ENCODE measurements around the gene ISM1.

The ISM1 gene

DNA sequence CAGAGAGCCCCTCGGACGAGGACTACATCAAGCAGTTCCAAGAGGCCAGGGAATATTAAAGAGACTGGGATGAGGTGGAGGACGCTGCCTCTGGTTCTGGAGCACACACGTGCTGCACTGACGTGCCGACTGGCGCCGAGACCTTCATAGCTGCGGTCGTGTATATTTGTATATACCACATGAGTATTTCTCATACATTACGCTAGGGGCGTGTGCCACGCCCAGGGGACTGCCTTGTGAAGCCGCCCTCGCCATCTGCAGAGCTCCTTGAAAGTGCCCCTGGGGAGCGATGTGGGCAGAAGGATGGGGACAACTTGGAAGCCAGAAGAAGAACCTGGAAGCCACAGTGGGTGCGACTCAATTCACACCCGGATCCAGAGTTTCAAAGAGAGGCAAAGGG is 78.3 kb downstream of the ISM1 start:
- Mint-ChIP-seq H3K9me3 (no peaks in the 10 kb centered on the region), H3K27me3 (ENCODE audit: low read depth) (peaks cover 5% of the 10 kb centered on the region), H3K4me3 (no peak overlapping the region), H3K4me1 (no peaks in the 10 kb centered on the region), H3K36me3 (ENCODE audit: low read depth) (no peaks in the 10 kb centered on the region), H3K27ac (no peak overlapping the region)
- no peak for TF ChIP-seq CTCF (IDR thresholded peaks at IDR 0.05; ENCODE audit: unreplicated experiment in 3 of 3)

- no peaks in the 10 kb centered on the region for H3K4me1 Mint-ChIP-seq
- H3K4me3 Mint-ChIP-seq = no peak overlapping the region
- no peaks in the 10 kb centered on the region for H3K9me3 Mint-ChIP-seq
- no peak overlapping the region for H3K27ac Mint-ChIP-seq
- no peak for TF ChIP-seq CTCF (IDR thresholded peaks at IDR 0.05; ENCODE audit: unreplicated experiment in 3 of 3)
- H3K36me3 Mint-ChIP-seq (ENCODE audit: low read depth) = no peaks in the 10 kb centered on the region
- peaks cover under 1% of the 10 kb centered on the region for H3K27me3 Mint-ChIP-seq (ENCODE audit: low read depth)
Observed at GRCh38 chr20:13301596-13301995, 80.5 kb downstream of the ISM1 start.

GRCh38 chr20:13302647-13303450 is 81.8 kb downstream of the ISM1 start:
- peak; percentile 41 to 55 (median 50) for TF ChIP-seq CTCF (IDR thresholded peaks at IDR 0.05; ENCODE audit: unreplicated experiment in 3 of 3)
- H3K27ac Mint-ChIP-seq = no peak overlapping the region
- no peaks in the 10 kb centered on the region for H3K36me3 Mint-ChIP-seq (ENCODE audit: low read depth)
- no peaks in the 10 kb centered on the region for H3K27me3 Mint-ChIP-seq (ENCODE audit: low read depth)
- H3K9me3 Mint-ChIP-seq = no peaks in the 10 kb centered on the region
- no peaks in the 10 kb centered on the region for H3K4me1 Mint-ChIP-seq
- H3K4me3 Mint-ChIP-seq = no peak overlapping the region

DNA sequence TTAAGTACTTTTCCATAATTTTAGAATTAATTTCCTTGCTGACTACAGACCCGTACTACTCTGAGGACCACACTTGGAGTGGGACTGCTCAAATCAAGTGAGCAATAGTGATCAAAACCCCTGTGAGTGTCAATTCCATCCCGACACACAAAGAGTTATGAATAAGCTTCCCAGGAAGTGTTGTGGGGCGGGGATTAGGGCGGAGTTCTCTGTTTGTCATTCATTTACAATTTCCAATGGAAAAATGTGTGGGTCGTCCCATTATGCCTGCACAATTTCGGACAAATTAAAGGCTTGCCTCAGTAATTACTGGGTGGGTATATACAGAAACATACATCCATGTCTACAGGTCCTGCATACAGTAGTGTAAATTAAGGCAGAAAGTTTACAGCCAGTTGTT is 84.2 kb downstream of the ISM1 start:
- Mint-ChIP-seq H3K9me3 (no peaks in the 10 kb centered on the region), H3K27me3 (ENCODE audit: low read depth) (no peaks in the 10 kb centered on the region)
- TF ChIP-seq CTCF (IDR thresholded peaks at IDR 0.05; ENCODE audit: unreplicated experiment in 3 of 3) = no peak

DNA sequence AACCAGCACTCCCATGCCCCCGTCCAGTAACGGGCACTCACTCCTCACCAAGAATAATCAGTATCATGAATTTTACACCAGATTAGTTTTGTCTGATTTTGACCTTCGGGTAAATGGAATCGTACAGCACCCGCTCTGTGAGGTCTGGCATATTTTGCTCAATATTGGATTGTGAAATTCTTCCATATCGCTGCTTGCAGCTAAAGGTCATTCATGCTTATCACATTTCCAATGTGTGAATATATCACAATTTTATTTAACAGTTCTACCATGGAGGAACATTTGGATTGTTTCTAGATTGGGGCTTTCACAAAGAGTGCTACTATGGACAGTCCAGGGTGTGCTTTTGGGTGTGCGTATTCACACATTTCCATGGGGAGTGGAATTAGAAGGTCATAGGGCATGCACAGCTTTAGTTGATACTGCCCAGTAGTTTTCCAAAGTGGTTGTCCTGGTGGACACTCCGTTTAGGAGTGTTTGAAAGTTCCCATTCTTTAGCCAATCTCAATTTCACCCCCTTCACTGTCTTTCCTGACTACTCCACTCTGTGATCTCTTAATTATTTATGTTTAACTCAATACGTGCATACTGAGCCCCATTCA is 86.6 kb downstream of the ISM1 start:
- no peak for TF ChIP-seq CTCF (IDR thresholded peaks at IDR 0.05; ENCODE audit: unreplicated experiment in 3 of 3)
- H3K4me3 Mint-ChIP-seq = no peak overlapping the region
- H3K4me1 Mint-ChIP-seq = no peaks in the 10 kb centered on the region
- H3K27me3 Mint-ChIP-seq (ENCODE audit: low read depth) = peaks cover under 1% of the 10 kb centered on the region
- H3K36me3 Mint-ChIP-seq (ENCODE audit: low read depth) = no peaks in the 10 kb centered on the region
- no peaks in the 10 kb centered on the region for H3K9me3 Mint-ChIP-seq
- H3K27ac Mint-ChIP-seq = no peak overlapping the region

More for the DNA sequence above, 84.2 kb downstream of the ISM1 start:
- no peaks in the 10 kb centered on the region for H3K36me3 Mint-ChIP-seq (ENCODE audit: low read depth)
- no peak overlapping the region for H3K27ac Mint-ChIP-seq
- no peak overlapping the region for H3K4me3 Mint-ChIP-seq
- H3K4me1 Mint-ChIP-seq = no peaks in the 10 kb centered on the region

- Mint-ChIP-seq H3K27me3 (ENCODE audit: low read depth) (peaks cover 6% of the 10 kb centered on the region), H3K27ac (no peak overlapping the region), H3K9me3 (peaks cover 9% of the 10 kb centered on the region), H3K4me1 (no peaks in the 10 kb centered on the region), H3K4me3 (no peak overlapping the region), H3K36me3 (ENCODE audit: low read depth) (peaks cover 3% of the 10 kb centered on the region)
- no peak for TF ChIP-seq CTCF (IDR thresholded peaks at IDR 0.05; ENCODE audit: unreplicated experiment in 3 of 3)
Observed at GRCh38 chr20:13312300-13312699, 91.2 kb downstream of the ISM1 start.
